Measurements from ENCODE around the gene ADCYAP1R1.
A peak's percentile ranks its signal among the peaks of the same experiment; 100 is the strongest.

The ADCYAP1R1 gene

GRCh38 chr7:31044529-31044928 is 7.6 kb upstream of the ADCYAP1R1 start:
- DNase-seq = no peak

GRCh38 chr7:31046723-31047122 is 5.4 kb upstream of the ADCYAP1R1 start:
- DNase-seq = no peak

GRCh38 chr7:31047313-31048146 is 4.6 kb upstream of the ADCYAP1R1 start:
- no peak for DNase-seq

- no peak for DNase-seq
Observed at GRCh38 chr7:31049005-31049765, 2.9 kb upstream of the ADCYAP1R1 start.

- no peak for DNase-seq
Observed at GRCh38 chr7:31052487-31052840, 356 bp downstream of the ADCYAP1R1 start.

GRCh38 chr7:31052841-31053601 is 913 bp downstream of the ADCYAP1R1 start:
- DNase-seq = no peak

GRCh38 chr7:31053986-31054385 is 1.9 kb downstream of the ADCYAP1R1 start:
- DNase-seq = no peak

- DNase-seq = no peak
Observed at GRCh38 chr7:31054608-31055278, 2.6 kb downstream of the ADCYAP1R1 start.

- no peak for DNase-seq
Observed at GRCh38 chr7:31055471-31055870, 3.4 kb downstream of the ADCYAP1R1 start.

GRCh38 chr7:31056775-31057346 is 4.8 kb downstream of the ADCYAP1R1 start:
- no peak for DNase-seq

- DNase-seq = peak; percentile 75
Observed at GRCh38 chr7:31058122-31058521, 6.0 kb downstream of the ADCYAP1R1 start.

GRCh38 chr7:31058688-31059087 is 6.6 kb downstream of the ADCYAP1R1 start:
- DNase-seq = no peak

- peak; percentile 63 for DNase-seq
Observed at GRCh38 chr7:31059551-31059950, 7.4 kb downstream of the ADCYAP1R1 start.

- DNase-seq = peak; percentile 61
Observed at GRCh38 chr7:31061185-31061584, 9.1 kb downstream of the ADCYAP1R1 start.

- no peak for DNase-seq
Observed at GRCh38 chr7:31062746-31063435, 10.8 kb downstream of the ADCYAP1R1 start.

GRCh38 chr7:31065021-31065593 is 13.0 kb downstream of the ADCYAP1R1 start:
- DNase-seq = no peak

GRCh38 chr7:31065840-31066239 is 13.7 kb downstream of the ADCYAP1R1 start:
- no peak for DNase-seq

GRCh38 chr7:31066516-31067130 is 14.5 kb downstream of the ADCYAP1R1 start:
- no peak for DNase-seq

- DNase-seq = no peak
Observed at GRCh38 chr7:31067491-31067890, 15.4 kb downstream of the ADCYAP1R1 start.

- no peak for DNase-seq
Observed at GRCh38 chr7:31068006-31068675, 16.0 kb downstream of the ADCYAP1R1 start.
